GM19395 (cell line): ENCODE results near the gene COPS6.

Experiments
- ATAC-seq: cut with Tn5 transposase; IDR thresholded peaks from one replicate; pipeline ENCODE4 v1.9.1; 2021; ENCODE audit warnings: mild to moderate bottlenecking, moderate library complexity; ENCODE audit not compliant: unreplicated experiment

The COPS6 gene

DNA sequence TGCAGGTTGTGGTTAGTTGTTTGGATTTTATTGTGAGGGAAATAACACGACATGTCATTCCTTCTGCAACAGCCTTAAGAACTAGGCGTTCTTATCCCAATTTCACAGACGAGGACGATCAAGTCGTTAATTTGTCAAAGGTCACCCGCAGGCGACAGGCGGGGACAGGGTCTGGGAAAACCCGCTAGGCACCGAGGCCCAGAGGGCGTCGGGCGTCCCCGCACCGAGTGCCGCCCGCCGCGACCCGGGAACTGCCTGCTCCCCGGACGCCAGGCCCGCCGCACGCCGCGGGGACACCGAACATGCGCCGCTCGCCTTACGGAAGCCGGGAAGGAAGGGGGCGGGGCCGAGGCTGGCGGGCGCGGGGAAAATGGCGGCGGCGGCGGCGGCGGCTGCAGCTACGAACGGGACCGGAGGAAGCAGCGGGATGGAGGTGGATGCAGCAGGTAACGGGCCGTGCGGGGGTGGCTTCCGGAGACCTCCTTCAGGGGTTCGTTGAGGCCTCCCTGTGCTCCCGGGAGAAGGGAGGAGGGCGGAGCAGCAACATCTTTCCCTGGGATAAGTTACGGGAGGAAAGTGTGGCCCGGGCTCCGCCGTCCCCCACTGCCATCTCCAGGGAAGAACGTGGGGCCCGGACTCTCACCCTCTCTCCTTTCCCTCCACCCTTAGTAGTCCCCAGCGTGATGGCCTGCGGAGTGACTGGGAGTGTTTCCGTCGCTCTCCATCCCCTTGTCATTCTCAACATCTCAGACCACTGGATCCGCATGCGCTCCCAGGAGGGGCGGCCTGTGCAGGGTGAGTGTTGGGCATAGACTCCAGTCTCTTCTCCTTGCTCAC is at the start of gene COPS6:
COPS6 (plus strand) TSS at position 349 of the 837 bp plus-strand sequence; CDS start at position 371, 22 bp downstream.
- peak; percentile 71 for ATAC-seq

- ATAC-seq: no peak
These were observed 48.2 kb upstream of the COPS6 start for GRCh38 chr7:100040575-100040974.

GRCh38 chr7:100044718-100045117 is 44.1 kb upstream of the COPS6 start:
- no peak for ATAC-seq

- ATAC-seq: no peak
These were observed 40.1 kb upstream of the COPS6 start for GRCh38 chr7:100048680-100049079.

- ATAC-seq: peak; percentile 95
These were observed 39.1 kb upstream of the COPS6 start, which contains the start of gene ZSCAN21 for GRCh38 chr7:100049441-100050291. ZSCAN21 (plus strand) TSS chr7:100049774; CDS start chr7:100057007, 7,233 bp downstream.

DNA sequence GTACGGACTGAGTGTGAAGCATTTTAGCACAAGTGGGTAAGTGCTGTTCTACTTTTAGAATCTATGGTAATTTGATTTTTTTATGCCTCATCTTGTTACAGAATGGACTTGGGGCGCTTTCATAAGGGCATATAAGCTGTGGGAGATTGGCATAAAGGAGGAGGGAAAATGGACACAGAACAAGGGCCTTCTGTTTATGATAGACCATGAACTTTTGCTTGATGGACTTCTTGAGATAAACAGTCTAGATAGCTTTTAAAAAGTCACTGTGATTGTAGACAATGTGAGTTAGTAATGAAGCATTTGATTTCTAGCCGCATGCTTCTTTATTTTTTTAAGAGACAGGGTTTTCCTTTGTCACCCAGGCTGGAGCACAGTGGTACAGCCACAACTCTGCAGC is 37.2 kb upstream of the COPS6 start:
- ATAC-seq: no peak

- no peak for ATAC-seq
These were observed 35.6 kb upstream of the COPS6 start for GRCh38 chr7:100053215-100053614.

GRCh38 chr7:100057006-100057405 is 31.8 kb upstream of the COPS6 start:
- no peak for ATAC-seq

DNA sequence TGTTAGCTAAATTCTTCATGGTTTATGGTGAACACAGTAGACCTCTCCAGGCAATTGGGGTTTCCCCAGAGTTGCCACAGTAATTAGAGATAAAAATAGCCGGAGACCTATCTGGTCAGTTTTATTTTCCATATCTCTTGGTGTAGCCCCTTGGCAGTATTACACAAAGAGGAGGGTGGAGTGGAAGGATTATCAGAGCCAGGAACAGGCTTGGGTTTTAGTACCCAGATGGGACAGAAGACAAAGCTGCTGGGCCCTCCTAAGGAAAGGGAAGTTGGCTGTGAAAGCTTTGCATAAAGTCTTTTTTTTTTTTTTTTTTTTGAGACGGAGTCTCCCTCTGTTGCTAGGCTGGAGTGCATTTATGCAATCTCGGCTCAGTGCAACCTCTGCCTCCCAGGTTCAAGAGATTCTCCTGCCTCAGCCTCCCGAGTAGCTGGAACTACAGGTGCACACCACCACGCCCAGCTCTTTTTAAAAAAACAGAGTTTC is 29.5 kb upstream of the COPS6 start:
- no peak for ATAC-seq

DNA sequence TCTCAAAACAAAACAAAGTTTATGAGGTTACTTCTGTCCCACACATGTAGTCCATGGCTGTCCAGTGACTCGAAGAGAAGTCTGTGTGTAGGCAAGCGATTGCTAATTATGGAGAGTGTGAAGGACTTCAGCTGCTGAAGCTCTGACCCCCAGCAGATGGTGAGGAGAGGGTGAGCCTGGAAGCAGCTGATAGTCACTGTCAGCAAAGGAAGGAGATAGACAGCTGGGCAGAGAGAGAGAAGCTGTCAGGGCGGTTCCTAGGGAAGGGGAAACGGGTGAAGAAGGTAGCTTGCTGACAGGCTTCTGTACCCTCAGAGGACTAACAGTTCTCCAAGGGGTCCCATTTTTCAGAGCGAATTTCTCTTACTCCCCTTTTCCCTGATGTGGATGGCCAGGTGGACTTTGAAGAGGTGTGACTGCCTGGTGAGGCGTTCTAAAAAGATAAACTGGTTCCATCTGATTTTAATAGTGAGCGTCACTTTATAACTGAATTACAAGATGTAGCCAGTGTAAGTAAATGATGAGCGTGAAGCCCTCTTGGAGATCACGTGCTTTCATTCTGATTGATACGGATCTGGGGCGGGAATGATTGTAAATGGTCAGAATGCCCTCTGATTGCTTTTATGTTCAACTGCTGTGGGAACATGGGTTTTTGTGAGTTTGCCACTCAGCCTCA is 27.1 kb upstream of the COPS6 start:
- no peak for ATAC-seq

DNA sequence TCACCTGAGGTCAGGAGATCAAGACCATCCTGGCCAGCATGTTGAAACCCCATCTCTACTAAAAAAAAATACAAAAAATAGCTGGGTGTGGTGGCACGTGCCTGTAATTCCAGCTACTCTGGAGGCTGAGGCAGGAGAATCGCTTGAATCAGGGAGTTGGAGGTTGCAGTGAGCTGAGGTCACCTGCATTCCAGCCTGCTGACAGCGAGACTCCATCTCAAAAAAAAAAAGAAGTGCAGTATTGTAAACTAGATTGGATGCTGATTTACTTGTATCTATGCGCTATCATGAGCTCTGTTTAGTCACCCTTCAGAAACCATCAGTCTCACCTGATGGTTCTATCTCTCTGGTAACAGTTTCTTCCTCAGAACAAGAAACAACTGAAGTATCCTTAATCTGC is 25.4 kb upstream of the COPS6 start:
- ATAC-seq: no peak

DNA sequence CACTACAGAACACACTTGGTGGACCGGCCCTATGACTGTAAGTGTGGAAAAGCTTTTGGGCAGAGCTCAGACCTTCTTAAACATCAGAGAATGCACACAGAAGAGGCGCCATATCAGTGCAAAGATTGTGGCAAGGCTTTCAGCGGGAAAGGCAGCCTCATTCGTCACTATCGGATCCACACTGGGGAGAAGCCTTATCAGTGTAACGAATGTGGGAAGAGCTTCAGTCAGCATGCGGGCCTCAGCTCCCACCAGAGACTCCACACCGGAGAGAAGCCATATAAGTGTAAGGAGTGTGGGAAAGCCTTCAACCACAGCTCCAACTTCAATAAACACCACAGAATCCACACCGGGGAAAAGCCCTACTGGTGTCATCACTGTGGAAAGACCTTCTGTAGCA is 24.6 kb upstream of the COPS6 start:
- no peak for ATAC-seq

DNA sequence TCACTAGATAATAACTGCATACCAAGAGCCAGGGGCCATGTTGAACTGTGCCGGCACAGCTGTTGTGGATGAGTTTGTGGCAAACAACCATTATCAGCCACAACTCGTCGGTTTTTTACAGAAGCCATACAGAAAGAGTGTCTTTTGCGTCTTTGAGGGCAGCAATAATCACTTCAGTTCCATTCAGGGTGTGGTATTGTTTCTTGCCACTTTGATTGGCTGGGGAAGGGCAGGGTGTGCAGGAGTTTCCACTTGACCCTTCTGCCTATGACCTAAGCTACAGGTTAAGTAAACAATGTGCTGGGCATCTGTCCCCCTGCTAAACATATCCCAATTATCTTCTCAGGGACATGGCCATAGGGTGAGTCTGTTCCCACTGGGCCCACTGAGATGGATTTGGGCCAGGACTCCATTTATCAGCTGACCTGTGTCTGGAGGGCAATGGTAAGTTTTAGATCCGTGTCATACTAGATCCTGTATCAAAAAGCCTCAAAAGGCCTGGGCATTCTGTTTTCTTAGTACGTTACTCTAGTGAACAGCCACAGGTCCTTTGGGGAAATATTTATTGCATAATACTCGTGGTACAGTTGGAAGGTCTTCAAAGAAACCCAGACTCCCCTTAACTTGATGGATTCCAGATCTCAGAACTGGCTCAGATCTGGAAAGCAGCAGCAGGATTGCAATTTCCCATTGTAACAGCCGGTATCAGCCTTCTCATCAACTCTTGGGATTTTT is 23.1 kb upstream of the COPS6 start:
- ATAC-seq: no peak

GRCh38 chr7:100066953-100067352 is 21.8 kb upstream of the COPS6 start:
- no peak for ATAC-seq

GRCh38 chr7:100069991-100070390 is 18.8 kb upstream of the COPS6 start:
- ATAC-seq: no peak

- no peak for ATAC-seq
These were observed 17.6 kb upstream of the COPS6 start for GRCh38 chr7:100071018-100071723.

DNA sequence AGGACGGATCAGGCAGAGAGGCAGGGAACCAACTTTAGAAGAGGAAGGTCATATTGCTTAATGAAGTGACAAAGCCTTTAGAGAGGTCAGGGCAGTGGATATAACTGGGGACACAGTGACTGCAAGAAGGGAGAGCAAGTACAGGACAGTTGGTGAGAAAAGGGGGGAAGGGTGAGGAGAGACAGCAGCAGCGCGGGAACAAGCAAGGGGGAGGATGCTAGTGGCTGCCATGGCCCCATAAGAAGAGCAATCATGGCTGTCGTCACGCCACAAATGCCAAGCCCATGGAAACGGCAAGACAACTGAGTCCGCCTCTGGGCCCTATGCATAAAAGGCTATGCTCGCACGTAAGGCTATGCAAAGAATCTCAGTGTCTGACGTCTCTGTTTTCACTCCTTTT is 16.3 kb upstream of the COPS6 start:
- no peak for ATAC-seq

DNA sequence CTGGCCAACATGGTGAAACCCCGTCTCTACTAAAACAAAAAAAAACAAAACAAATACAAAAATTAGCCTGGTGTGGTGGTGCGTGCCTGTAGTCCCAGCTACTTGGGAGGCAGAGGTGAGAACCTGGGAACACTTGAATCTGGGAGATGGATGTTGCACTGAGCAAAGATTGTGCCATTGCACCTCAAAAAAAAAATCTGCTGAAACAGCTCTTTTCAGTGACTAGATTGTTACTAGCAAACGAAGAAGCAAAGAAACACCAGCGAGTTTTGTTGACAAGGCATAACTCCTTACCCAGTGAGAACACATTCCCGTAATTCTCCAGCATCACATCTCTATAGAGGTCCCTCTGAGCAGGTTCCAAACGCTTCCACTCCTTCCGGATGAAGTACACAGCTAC is 13.9 kb upstream of the COPS6 start:
- no peak for ATAC-seq

- no peak for ATAC-seq
These were observed 13.4 kb upstream of the COPS6 start for GRCh38 chr7:100075418-100075817.

GRCh38 chr7:100077205-100077604 is 11.6 kb upstream of the COPS6 start:
- no peak for ATAC-seq
